ENCODE data around the gene NFU1.

GRCh38 chr2:69395866-69396265, 41.4 kb downstream of the NFU1 start:
- TF ChIP-seq CTCF (IDR thresholded peaks at IDR 0.05; ENCODE audit: borderline replicate concordance, extremely low read depth, low read length, poor library complexity, severe bottlenecking) (no peak), EZH2 (IDR thresholded peaks at IDR 0.05; ENCODE audit: borderline replicate concordance, low read depth, low read length, severe bottlenecking) (no peak)
